ENCODE measurements around the gene KPNA3.
"Not testable (repeated sequence)": the region's sequence is repeated elsewhere in the genome, so short reads cannot be mapped to it uniquely, and the experiment has no call there.

KPNA3 gene

GRCh38 chr13:49754146-49754545 is 38.3 kb downstream of the KPNA3 start:
- no peak for DNase-seq
- TF ChIP-seq GATA1 (IDR thresholded peaks at IDR 0.05; ENCODE audit: low read depth, low read length), result no peak
- no peak for TF ChIP-seq POLR2A (IDR thresholded peaks at IDR 0.05; ENCODE audit: low read length)

- DNase-seq, result no peak
These were observed 42.6 kb downstream of the KPNA3 start for GRCh38 chr13:49749848-49750247.

GRCh38 chr13:49746111-49746510 is 46.4 kb downstream of the KPNA3 start:
- TF ChIP-seq POLR2A (IDR thresholded peaks at IDR 0.05; ENCODE audit: low read length), result no peak
- no peak for TF ChIP-seq GATA1 (IDR thresholded peaks at IDR 0.05; ENCODE audit: low read depth, low read length)
- DNase-seq, result no peak

More at GRCh38 chr13:49749848-49750247, 42.6 kb downstream of the KPNA3 start:
- TF ChIP-seq GATA1 (IDR thresholded peaks at IDR 0.05; ENCODE audit: low read depth, low read length), result no peak
- no peak for TF ChIP-seq POLR2A (IDR thresholded peaks at IDR 0.05; ENCODE audit: low read length)

GRCh38 chr13:49740870-49741269 is 51.6 kb downstream of the KPNA3 start:
- DNase-seq, result no peak
- TF ChIP-seq GATA1 (IDR thresholded peaks at IDR 0.05; ENCODE audit: low read depth, low read length) (no peak), POLR2A (IDR thresholded peaks at IDR 0.05; ENCODE audit: low read length) (no peak)

- TF ChIP-seq POLR2A (IDR thresholded peaks at IDR 0.05; ENCODE audit: low read length) (no peak), GATA1 (IDR thresholded peaks at IDR 0.05; ENCODE audit: low read depth, low read length) (no peak)
- DNase-seq, result no peak
These were observed 52.8 kb downstream of the KPNA3 start for GRCh38 chr13:49739498-49740187.

GRCh38 chr13:49733181-49733951 is 59.1 kb downstream of the KPNA3 start:
- DNase-seq, result no peak
- TF ChIP-seq GATA1 (IDR thresholded peaks at IDR 0.05; ENCODE audit: low read depth, low read length), result no peak
- TF ChIP-seq POLR2A (IDR thresholded peaks at IDR 0.05; ENCODE audit: low read length), result no peak

GRCh38 chr13:49731766-49732165 is 60.7 kb downstream of the KPNA3 start:
- no peak for DNase-seq
- TF ChIP-seq GATA1 (IDR thresholded peaks at IDR 0.05; ENCODE audit: low read depth, low read length), result no peak
- no peak for TF ChIP-seq POLR2A (IDR thresholded peaks at IDR 0.05; ENCODE audit: low read length)

- no peak for DNase-seq
- no peak for TF ChIP-seq POLR2A (IDR thresholded peaks at IDR 0.05; ENCODE audit: low read length)
These were observed 75.9 kb downstream of the KPNA3 start for GRCh38 chr13:49716615-49717014.

GRCh38 chr13:49714757-49715156 is 77.7 kb downstream of the KPNA3 start:
- TF ChIP-seq GATA1 (IDR thresholded peaks at IDR 0.05; ENCODE audit: low read depth, low read length), result no peak
- no peak for DNase-seq

GRCh38 chr13:49711218-49711863 is 81.1 kb downstream of the KPNA3 start:
- TF ChIP-seq GATA1 (IDR thresholded peaks at IDR 0.05; ENCODE audit: low read depth, low read length) (no peak), POLR2A (IDR thresholded peaks at IDR 0.05; ENCODE audit: low read length) (no peak)
- DNase-seq, result no peak

GRCh38 chr13:49704264-49704663 is 88.2 kb downstream of the KPNA3 start:
- DNase-seq, result not testable (repeated sequence)

GRCh38 chr13:49701491-49701890 is 91.0 kb downstream of the KPNA3 start:
- TF ChIP-seq GATA1 (IDR thresholded peaks at IDR 0.05; ENCODE audit: low read depth, low read length) (no peak), POLR2A (IDR thresholded peaks at IDR 0.05; ENCODE audit: low read length) (no peak)
- DNase-seq, result no peak

- TF ChIP-seq POLR2A (IDR thresholded peaks at IDR 0.05; ENCODE audit: low read length), result no peak
- no peak for TF ChIP-seq GATA1 (IDR thresholded peaks at IDR 0.05; ENCODE audit: low read depth, low read length)
These were observed 95.0 kb downstream of the KPNA3 start for GRCh38 chr13:49697468-49697867.

GRCh38 chr13:49694446-49694845 is 98.0 kb downstream of the KPNA3 start:
- TF ChIP-seq POLR2A (IDR thresholded peaks at IDR 0.05; ENCODE audit: low read length), result no peak

More at GRCh38 chr13:49697468-49697867, 95.0 kb downstream of the KPNA3 start:
- DNase-seq, result no peak

GRCh38 chr13:49693877-49694276 is 98.6 kb downstream of the KPNA3 start:
- no peak for DNase-seq
- TF ChIP-seq POLR2A (IDR thresholded peaks at IDR 0.05; ENCODE audit: low read length), result no peak
- TF ChIP-seq GATA1 (IDR thresholded peaks at IDR 0.05; ENCODE audit: low read depth, low read length), result no peak

More at GRCh38 chr13:49694446-49694845, 98.0 kb downstream of the KPNA3 start:
- no peak for DNase-seq

Measured in erythroblast (primary cell).